ENCODE results near the gene HES5.

HES5 gene

DNA sequence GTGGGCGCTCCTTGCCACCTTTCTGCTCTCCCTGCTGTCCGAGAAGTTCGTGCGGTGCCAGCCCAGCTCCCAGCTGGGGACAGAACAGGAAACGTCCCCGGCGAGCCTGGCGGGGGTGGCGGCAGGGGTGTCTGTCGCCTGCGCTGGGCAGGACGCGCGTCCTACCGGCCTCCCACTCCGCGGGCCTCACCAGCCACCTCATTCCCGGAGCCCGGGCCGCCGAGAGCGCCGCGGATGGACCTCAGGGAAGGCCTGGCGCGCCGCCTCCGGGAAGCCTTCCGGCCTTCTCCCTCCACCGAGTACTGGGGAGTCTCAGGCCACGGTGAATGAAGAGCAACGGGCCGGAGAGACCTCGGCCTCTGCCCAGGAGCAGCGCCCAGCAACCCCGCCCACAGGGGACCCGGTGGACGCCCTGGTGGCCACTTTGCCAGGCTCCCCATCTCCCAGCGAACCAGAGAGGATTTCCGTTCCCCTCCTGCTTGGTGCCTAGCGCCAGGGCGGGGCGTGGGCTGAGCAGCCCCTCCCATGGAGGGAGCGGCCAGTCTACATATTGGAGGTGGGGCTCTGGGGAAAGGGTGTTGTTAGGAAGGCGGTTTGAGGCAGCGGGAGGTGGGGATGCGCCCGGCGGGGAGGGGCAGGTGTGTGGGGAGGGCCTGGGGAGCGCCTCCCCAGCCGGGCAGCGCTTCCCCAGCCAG lies 16.6 kb upstream of the HES5 start:
- peak; percentile 75 for DNase-seq (ENCODE audit: low read depth)

DNA sequence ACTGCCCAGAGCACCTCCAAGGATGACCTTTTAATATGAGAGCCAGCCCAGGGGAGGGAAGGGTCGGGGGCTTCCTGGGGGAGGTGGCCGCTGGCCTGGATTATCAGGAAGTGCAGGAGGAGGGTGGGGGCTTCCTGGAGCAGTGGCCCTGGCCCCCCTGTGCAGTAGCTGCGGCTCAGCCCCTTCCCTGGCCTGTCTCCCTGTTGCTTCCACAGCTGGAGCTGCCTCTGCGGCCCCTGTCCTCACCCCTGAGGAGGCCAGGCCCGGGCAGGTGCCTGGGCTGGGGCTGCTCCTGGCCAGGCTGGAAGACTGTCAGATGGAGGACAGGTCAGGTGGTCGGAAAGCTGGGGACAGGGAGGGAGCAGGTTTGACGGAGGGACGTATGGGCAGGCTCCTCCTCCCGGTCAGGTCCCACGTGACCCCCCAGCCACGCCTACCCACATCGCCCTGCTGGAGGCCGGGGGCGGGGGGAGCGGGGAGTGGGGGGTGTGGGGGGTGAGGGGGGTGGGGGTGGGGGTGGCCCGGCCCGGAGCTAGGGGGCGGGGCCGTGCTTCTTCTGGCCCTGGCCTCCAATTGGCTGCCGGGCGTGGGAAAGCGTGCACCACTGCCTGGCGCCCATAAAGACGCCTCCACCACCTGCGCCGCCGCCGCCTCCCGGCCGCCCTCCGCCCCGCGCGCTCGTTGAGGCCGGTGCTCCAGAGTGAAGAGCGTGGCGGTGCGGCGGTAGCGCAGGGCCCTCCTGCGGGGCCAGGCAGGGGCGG lies 15.9 kb upstream of the HES5 start:
- DNase-seq (ENCODE audit: low read depth) = peak; percentile 84

DNA sequence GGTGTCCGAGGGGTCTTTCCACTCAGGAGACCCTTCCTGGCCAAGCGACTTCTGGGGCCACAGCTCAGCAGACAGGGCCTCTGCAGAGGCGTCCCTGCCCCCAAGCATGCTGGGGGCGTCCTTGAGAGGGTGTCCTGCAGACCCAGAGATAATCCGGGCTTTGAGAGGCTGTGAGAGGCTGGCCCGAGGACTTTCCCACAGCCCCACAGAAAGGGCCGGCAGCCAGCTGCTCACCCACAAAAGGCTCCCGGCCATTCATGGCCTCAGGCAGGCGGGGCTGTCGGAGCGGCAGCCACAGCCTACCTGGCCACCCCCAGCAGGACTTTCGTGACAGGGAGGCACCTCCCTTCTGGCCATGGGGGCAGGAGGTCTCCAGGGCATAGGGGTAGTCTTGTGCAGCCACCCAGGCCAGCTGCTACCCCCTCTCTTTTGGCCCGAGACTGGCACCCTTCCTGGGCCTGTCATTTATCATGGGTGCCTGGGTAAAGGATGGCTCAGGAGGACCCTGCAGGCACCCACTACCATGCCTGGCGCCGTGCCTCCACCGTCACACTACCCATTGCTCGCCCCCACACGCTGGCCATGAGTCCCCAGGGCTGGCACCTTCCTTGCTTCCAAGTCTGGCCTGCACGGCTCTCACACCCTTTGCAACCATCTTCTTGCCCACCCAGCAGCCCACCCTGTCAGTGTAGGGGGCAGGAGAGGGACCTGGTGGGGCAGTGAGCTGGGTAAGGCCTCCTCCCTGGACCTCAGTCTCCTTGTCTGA lies 15.0 kb upstream of the HES5 start:
- DNase-seq (ENCODE audit: low read depth) = no peak

DNA sequence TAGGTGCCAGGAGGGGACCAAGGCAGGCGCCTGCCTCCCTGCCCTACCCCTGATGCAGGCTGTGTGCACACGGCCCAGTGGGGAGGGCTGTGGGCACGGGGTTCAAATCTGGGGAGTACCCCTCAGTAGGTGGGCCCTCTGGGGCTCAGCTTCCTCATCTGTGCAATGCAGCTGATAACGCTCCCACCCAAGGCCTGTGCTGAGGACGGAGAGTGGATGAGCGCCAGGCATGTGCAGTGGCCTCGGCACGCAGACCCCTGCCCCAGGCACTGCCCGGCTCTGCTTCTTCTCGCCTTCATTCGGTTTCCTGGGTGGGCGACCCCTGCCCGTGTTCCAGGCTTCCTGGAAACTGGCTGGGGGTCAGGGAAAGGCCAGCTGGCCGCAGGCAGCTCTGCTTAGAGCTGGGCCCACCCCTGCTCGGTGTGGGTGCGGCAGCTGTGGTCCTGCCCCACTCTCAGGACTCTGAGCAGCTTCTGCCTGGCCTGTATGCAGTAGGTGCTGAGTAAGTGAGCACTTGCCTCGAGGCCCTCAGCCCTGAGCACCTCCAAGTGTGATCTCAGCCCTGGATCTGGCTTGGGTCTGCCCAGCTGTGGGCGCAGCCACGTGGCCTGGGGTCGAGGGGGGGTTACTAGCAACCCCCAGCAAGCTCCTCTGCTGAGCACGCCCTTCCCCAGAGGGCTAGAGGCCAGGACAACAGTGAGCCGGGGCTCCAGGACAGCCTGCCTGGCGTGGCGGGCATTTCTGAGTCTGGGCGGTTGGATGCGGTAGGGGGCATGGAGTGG lies 14.2 kb upstream of the HES5 start:
- DNase-seq (ENCODE audit: low read depth) = no peak

DNA sequence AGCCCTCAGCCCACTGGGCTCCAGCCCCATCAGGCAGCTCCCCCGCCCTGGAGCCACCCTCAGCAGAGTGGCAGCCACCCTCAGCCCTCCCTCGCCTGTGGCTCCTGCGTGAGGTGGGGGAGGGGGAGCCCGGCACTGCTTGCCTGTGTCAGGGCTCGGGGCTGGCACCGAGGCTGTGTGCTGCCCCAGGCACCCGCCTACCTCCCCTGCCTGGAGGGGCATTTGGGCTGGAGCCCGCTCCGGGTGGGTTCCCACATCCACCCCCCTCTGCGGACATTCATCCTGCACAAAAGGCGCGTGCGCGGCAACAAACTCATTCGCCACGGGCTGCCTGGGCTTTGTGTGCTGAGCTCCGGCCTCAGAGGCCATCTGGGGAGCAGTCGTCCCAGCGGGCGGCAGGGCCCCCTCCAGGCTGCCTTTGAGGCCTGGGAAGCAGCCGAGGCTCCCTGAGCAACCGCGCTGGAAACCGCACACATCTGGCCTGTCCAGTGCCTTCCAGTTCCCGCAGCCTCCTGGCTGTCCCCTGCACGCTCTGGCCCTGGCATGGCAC lies 13.6 kb upstream of the HES5 start:
- DNase-seq (ENCODE audit: low read depth) = no peak

DNA sequence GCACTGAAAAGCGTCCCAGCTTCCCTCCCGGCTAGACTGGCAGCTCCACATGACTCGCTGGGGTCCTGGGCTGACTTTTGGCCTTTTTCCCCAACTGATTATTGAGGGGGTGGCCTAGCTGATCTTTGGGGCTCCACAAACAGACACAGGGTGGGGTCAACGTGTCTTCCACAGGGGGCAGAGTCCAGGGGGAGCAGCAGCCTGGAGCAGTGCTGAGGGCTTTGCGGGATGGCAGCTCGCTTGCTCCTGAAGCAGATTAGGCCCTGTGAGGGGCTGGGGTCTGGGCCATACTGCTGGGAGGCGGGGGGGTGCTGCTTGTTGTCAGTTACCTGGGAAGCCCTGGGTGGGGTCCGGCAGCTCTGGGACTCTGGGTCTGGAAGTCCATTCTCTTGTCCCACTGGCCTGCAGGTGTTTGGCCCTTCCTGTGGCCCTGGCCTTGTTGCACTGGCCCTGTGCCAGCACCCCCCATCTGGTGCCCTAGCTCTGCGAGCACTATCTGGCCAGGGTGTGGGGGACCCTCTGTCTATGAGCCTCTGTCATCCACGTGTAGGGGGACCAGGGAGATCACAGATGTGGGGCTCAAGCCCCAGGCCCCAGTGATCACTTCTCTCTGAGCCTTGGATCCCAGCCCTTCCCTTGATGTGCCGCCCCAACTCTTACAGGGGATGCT lies 12.3 kb upstream of the HES5 start:
- DNase-seq (ENCODE audit: low read depth) = no peak

DNA sequence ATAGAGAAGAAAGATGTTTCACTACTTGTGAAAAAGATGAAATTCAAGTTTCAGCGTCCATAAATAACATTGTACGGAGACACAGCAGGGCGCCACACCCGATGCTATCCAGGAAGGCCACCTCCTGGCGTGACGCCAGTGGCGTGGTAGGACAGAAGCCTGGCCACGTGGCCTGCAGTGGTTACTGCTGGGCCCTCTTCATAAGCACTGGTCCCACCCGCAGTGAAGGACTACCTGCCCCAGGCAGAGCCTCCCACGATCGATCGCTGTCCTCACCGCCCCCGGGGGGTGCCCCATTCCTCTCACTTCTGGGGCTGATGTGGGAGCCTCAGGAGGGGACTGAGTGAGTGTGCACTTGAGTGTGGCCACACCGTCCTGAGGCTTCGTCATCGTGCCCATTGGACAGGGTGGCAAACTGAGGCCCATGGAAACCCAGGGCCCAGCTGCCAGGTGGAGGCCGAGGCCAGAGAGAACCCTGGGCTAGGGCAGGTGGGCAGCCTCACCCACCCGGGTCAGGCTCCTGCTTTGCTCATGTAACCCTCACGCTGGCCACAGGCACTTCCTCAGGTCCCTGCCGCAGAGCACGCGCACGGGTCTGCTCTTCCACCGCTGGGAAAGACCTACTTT lies 11.7 kb upstream of the HES5 start:
- no peak for DNase-seq (ENCODE audit: low read depth)

DNA sequence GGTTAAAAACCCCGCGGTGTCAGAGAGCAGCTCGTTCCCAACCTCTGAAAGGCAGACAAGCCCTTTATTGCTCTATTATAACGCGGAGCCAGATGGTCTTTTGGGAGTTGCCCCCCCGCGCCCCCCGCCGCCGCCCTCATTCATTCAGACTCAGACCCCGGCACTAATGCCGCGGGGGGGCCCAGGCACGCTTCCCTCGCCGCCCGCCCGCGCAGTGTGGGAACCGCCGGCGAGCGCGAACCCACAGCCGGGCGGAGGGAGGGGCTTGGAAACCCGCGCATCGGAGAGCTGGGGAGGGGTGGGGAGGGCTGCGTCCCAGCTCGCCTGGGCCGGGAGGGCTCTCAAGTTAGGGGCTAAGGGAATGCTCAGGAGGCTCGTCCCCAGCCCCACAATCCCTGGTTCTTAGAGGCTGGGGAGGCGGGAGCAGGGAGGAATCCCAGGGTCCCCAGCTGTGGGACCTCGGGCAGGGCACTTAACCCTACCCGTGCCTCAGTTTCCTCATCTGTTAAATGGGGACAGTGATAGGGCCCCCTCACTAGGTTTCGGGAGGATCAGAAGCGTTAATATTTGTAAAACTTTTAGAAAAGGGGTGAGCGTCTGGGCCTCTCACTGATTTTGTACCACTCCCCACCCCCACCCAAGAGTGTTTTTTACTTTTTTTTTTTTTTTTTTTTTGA lies 10.9 kb upstream of the HES5 start:
- no peak for DNase-seq (ENCODE audit: low read depth)

DNA sequence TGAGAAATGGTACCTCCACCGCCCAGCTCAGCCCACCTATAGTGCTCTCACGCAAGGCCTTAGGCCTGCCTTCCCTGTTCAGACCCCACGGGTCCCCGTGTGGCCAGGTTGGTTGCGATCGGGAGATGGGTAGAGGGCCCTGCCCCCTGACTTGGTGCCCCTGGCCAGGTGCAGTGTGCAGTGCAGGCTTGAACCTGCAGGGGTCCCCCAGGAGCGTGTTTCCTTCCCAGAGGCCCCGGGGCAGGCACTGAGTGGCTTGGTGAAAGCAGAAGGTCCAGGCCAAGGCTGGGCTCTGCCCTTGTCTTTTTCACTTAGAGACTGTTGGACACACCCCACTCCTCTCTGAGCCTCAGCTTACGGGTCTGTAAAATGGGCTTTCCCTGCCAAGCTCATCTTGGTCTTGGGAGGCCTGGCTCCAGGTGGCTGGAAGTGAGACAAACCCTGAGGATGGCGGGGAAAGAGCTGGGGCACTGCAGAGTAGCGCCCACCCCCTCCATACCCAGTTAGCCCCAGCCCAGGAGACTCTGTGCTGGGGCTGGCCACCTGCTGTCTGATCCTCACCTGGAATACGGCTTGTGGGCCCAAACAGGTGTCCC lies 9.3 kb upstream of the HES5 start:
- DNase-seq (ENCODE audit: low read depth) = no peak

DNA sequence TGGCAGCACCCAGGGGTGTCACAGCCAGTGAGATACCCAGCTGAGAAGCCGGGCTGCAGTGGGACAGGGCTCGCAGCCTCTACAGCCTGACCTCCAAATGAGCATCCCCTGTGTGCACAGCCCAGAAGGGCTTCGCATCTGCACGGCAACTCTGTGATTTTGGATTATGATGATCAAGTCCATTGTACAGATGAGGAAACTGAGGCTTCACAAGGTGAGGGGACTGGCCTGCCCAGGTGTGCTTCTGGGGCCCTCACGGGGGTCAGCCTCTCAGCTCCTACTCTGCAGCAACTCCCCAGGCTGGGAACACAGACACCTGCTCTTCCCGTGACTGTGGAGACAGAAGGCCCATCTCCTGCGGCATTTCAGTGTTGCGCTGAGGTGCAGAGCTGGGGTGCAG lies 8.8 kb upstream of the HES5 start:
- DNase-seq (ENCODE audit: low read depth) = no peak

DNA sequence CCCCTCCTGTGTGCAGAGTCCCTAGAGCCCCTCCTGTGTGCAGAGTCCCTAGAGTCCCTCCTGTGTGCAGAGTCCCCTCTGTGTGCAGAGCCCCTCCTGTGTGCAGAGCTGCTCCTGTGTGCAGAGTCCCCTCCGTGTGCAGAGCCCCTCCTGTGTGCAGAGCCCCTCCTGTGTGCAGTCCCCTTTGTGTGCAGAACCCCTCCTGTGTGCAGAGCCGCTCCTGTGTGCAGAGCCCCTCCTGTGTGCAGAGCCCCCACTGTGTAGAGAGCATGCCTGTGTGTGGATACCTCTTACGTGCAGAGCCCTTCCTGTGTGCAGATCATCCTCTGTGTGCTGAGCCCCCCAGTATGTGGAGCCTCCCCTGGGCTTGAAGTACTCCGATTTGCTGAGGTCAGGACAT lies 8.3 kb upstream of the HES5 start:
- no peak for DNase-seq (ENCODE audit: low read depth)

DNA sequence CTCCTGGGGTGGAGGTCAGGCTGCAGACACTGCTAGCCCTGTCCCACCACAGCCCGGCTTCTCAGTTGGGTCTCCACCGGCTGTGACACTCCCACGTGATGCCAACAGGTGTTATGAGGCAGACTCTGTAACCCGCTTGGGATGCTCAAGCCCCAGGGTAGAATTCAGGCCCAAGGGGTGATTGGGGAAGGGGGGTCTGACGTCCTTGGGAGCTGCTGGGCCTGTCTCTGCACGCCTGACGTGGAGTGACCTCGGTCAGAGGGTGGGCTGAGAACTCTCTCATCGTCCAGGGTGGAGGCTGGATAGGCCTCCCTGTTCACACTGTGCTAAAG lies 7.7 kb upstream of the HES5 start:
- DNase-seq (ENCODE audit: low read depth) = no peak

DNA sequence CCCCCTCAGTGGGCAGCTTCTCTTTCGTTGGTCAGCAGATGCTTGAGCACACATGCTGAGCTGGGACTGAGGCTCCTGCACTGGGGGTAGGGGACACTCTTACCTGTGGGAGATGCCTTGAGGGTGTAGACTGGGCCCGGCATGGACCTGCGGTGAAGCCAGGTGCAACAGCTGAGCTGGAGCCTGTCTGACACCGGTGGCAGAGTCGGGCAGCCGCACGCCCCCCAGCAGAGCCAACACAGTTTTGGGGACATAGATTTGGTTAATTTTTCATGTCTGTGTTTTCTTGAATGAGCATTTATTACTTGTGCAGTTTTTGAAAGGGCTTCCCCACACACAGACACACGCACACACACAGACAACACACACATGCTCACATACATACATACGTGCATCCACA lies 5.9 kb upstream of the HES5 start:
- DNase-seq (ENCODE audit: low read depth) = no peak

DNA sequence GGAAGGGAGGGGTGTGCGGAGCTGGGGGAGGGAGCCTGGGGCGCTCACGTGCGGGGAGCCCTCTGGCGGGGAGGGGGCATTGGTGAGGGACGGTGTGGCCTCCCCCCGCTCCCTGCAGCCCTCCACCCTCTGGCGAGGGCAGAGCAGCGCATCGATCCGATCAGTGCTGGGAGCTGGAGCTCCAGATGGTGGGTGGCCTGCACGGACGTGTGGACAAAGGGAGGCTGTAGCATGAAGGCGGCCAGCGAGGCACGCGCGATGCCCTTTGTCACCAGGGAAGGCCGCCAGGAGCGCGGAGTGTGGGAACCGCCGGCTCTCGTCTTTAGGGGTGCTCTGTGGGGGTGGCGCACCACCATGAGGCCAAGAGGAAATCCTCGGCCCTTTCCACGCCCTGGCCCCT lies 5.4 kb upstream of the HES5 start:
- no peak for DNase-seq (ENCODE audit: low read depth)

DNA sequence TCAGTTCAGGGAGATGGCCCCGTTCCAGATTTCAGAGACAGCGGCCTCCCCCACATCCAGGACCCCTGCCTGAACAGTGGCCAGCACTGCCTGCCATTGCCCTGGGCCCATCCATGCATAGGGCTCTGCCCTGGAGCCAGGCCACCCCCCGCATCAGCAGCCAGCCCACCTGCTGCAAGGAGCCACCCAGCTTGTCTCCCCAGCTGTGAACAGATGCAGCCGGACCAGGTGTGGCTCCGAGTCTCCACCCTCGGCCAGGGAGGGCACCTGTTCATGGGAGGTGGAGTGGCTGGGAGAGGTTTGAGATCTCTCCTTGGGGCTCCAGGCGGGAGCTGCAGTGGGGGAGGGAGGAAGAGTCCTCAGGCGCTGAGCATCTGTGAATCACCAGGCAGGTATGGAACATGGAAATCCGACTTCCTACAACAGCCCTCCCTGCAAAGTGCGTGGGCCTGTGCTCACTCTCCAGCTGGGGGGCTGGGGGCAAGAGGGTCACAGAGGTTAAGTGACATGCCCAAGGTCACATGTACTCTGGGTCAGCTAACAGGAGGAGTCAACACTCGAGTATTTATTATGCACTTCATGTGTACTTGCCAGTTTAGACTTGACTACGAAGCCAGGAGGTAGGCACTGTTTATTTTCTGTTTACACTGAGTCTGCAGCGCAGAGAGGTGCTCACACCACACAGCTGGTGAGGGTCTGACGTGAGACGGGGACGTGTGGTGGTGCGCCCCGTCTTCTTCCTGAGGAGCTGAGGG lies 4.8 kb upstream of the HES5 start:
- DNase-seq (ENCODE audit: low read depth) = no peak

DNA sequence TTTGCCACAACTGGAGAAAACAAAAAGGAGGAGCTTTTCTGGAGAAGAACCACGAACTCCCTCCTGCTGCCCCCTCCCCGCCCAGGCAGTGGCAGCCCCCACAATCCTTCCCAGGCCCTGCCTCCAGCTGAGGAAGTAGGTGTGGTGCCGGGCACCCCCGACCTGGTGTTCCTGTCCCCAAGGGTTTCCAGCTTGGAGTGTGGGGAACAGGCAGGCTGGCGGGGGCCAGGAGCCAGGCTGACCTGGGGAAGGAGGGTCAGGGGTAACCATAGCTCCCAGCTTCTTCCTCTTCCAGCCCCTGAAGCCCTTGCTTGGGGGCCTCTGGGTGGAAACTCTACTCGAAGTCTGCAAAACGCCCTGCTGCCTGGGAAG lies 4.2 kb upstream of the HES5 start:
- no peak for DNase-seq (ENCODE audit: low read depth)

DNA sequence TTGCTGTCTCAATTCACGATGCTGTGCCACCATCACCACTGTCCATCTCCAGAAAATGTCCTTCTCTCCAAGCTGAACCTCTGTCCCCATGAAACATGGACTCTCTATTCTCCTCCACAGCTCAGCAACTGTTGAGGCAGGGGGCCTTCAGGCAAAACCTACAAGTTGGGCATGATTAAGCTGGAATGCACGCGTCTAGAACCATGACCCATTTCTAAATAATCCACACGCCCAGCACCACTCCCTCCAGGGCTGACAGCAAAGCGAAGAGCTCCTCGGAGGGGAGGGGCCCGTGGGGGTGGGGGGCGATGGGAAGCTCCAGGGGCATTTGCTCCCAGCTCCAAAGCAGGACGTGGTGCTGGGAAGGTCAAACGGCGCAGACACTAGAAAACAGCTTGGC lies 3.3 kb upstream of the HES5 start:
- no peak for DNase-seq (ENCODE audit: low read depth)

DNA sequence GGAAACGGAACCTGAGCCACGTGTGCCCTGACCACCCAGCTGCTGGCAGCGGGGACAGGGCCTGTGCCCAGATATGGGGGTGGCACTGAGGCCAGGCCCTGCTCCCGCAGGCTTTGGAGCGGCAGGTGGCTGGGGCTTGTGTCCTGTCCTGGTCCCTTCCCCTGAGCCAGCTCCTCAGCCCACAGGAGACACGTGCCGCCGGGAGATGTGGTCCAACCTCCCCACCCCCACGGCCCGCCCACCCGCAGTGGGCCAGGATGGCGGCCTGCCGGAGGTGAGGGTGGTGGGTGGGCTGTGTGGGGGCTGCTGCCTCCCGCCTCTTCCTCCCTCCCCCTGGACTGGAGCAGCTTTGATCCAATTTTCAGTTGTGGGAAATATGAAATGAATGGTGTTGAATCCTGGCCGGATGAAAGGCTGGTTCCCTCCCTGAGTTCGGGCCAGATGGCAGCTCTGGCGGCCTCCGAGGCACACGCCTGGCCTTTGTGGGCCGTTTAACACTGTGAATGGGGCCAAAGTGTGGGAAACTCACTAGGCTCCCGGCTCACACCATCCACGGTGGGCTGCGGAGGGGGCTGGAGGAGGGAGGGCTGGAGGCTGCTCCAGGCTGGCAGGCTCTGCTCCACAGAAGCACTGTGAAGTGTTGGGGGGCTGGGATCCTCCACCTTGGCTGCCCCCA lies 2.6 kb upstream of the HES5 start:
- no peak for DNase-seq (ENCODE audit: low read depth)

Data from activated T-cell treated with anti-CD3 and anti-CD28 coated beads for 1 hour (primary cell).